GM23338 (cell line): ENCODE measurements around the gene FCN1. TPM values are rescaled to one million over a fixed set of nuclear protein-coding genes. Genes with fewer than 3 reads are reported as not detected.

ENCODE experiments used
- ATAC-seq: fragments of 200-7000 bp; cut with Tn5 transposase; 3 replicates; pipeline ENCODE4 v1.9.1; 2020
- DNase-seq: peaks from one replicate; pipeline ENCODE4 v3.0.0-alpha.2; 2015; ENCODE audit warnings: low spot score
- H2AFZ ChIP-seq: fragments of 200-600 bp; sonication (generic); 2 replicates; pipeline ENCODE4 v1.8.0; 2016; ENCODE audit warnings: antibody characterized with exemption, mild to moderate bottlenecking, moderate library complexity
- H3F3A ChIP-seq: fragments of 200-600 bp; sonication (generic); replicated peaks from 2 replicates; pipeline ENCODE4 v1.8.0; 2017; ENCODE audit warnings: antibody characterized with exemption, mixed run types, low read depth
- H3K27ac ChIP-seq: fragments of 200-600 bp; sonication (generic); 2 replicates; pipeline ENCODE4 v1.6.1; 2016; ENCODE audit warnings: low read depth
- H3K27me3 ChIP-seq: fragments of 200-600 bp; sonication (generic); 2 replicates; pipeline ENCODE4 v1.8.0; 2016; ENCODE audit warnings: mild to moderate bottlenecking, mixed run types, moderate library complexity; ENCODE audit not compliant: insufficient read depth
- H3K36me3 ChIP-seq: fragments of 200-600 bp; sonication (generic); 2 replicates; pipeline ENCODE4 v1.8.0; 2016; ENCODE audit warnings: mild to moderate bottlenecking; ENCODE audit not compliant: insufficient read depth
- H3K4me1 ChIP-seq: fragments of 200-600 bp; sonication (generic); 2 replicates; pipeline ENCODE4 v1.8.0; 2016; ENCODE audit warnings: mild to moderate bottlenecking, moderate library complexity; ENCODE audit not compliant: insufficient read depth
- H3K4me2 ChIP-seq: fragments of 200-600 bp; sonication (generic); 2 replicates; pipeline ENCODE4 v1.7.1; 2017; ENCODE audit warnings: mixed run types
- H3K4me3 ChIP-seq: fragments of 200-600 bp; sonication (generic); 2 replicates; pipeline ENCODE4 v1.6.1; 2016; ENCODE audit warnings: mixed run types
- H3K79me2 ChIP-seq: fragments of 200-600 bp; sonication (generic); replicated peaks from 2 replicates; pipeline ENCODE4 v1.8.0; 2017; ENCODE audit warnings: mild to moderate bottlenecking; ENCODE audit not compliant: insufficient read depth
- H3K9me2 ChIP-seq: fragments of 200-600 bp; sonication (generic); 2 replicates; pipeline ENCODE4 v1.8.0; 2017; ENCODE audit not compliant: insufficient read depth
- H4K20me1 ChIP-seq: fragments of 200-600 bp; sonication (generic); replicated peaks from 2 replicates; pipeline ENCODE4 v1.8.0; 2017; ENCODE audit warnings: mild to moderate bottlenecking; ENCODE audit not compliant: insufficient read depth
- H3K27ac Mint-ChIP-seq: 2 replicates; pipeline ENCODE4 v1.8.0; 2020; ENCODE audit warnings: inconsistent platforms, mild to moderate bottlenecking, moderate library complexity, mixed read lengths
- H3K27me3 Mint-ChIP-seq: 3 replicates; pipeline ENCODE4 v1.8.0; 2022; ENCODE audit warnings: low read depth, mild to moderate bottlenecking, moderate library complexity, mixed read lengths, inconsistent platforms; ENCODE audit not compliant: insufficient read depth, poor library complexity
- H3K36me3 Mint-ChIP-seq: 3 replicates; pipeline ENCODE4 v1.8.0; 2021; ENCODE audit warnings: low read depth, mild to moderate bottlenecking, inconsistent platforms, moderate library complexity, mixed read lengths
- H3K4me1 Mint-ChIP-seq: 3 replicates; pipeline ENCODE4 v1.8.0; 2020; ENCODE audit warnings: mild to moderate bottlenecking, inconsistent platforms, mixed read lengths
- H3K4me3 Mint-ChIP-seq: 3 replicates; pipeline ENCODE4 v1.8.0; 2021; ENCODE audit warnings: moderate library complexity, mild to moderate bottlenecking, inconsistent platforms, mixed read lengths
- H3K9me3 Mint-ChIP-seq: 3 replicates; pipeline ENCODE4 v1.8.0; 2020; ENCODE audit warnings: moderate library complexity, mild to moderate bottlenecking, inconsistent platforms, mixed read lengths
- CREB1 ChIP-seq: fragments of 250-450 bp; sonication (Bioruptor Pico); IDR thresholded peaks from 2 replicates; pipeline ENCODE4 v1.5.0; 2020; ENCODE audit warnings: low read depth, mild to moderate bottlenecking, moderate library complexity
- JUNB ChIP-seq: IDR thresholded peaks from one replicate; pipeline ENCODE4 v1.6.1; 2016; ENCODE audit warnings: antibody characterized with exemption; ENCODE audit not compliant: unreplicated experiment
- POLR2AphosphoS5 ChIP-seq: IDR thresholded peaks from 2 replicates; pipeline ENCODE4 v1.6.1; 2016; ENCODE audit warnings: antibody characterized with exemption, low read depth
- STAT1 ChIP-seq: IDR thresholded peaks from one replicate; pipeline ENCODE4 v1.6.1; 2016; ENCODE audit warnings: antibody characterized with exemption; ENCODE audit not compliant: unreplicated experiment
- ZNF114 ChIP-seq: fragments of 250-450 bp; sonication (Bioruptor Pico); IDR thresholded peaks from 2 replicates; pipeline ENCODE4 v1.5.0; 2020; ENCODE audit warnings: mild to moderate bottlenecking, moderate library complexity
- polyA plus RNA-seq: library from polyadenylated mRNA; unstranded; fragments of >200 nt; fragmentation: Nextera tagmentation; extraction: Ambion mirVana; gene quantifications from 2 replicates; pipeline ENCODE4 v1.2.1, GENCODE V29; 2016
- total RNA-seq: library from RNA; depleted of rRNA; stranded (reverse); fragments of >200 nt; shearing (Covaris generic); gene quantifications from 2 replicates; pipeline ENCODE4 v1.2.3, GENCODE V29; 2014
- TF ChIP-seq, protein P1 (sequence below), 2 experiments: fragments of 200-600 bp in 1 of 2; sonication (generic) in 1 of 2; conservative IDR thresholded peaks; 2 replicates each; pipeline versions ENCODE4 v1.5.1 to v1.6.1; 2016 to 2017; ENCODE audit warnings: antibody characterized with exemption in 2 of 2, low read depth in 2 of 2, mild to moderate bottlenecking in 2 of 2, moderate library complexity in 1 of 2
- TF ChIP-seq, protein P2 (sequence below): IDR thresholded peaks from one replicate; pipeline ENCODE4 v1.6.1; 2018; ENCODE audit warnings: antibody characterized with exemption; ENCODE audit not compliant: unreplicated experiment

FCN1 gene
- total and polyA plus RNA-seq, 2 experiments from 2014 or later: not detected

DNA sequence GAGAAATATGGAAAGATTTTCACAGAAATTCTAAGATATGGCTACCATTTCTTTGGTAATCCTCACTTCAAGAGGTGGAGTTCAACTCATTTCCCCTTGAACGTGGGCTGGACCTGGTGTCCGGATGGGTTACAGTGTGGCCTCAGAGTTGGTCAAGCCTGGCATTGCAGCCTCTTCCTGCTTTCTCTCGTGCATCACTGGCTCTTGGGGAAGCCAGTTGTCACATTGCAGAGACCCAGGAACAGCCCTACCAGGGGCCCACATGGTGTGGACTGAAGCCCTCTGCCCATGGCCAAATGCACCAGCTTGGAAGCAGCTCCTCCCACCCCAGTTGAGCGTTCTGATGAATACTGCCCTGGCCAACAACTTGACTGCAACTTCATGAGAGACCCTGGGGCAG, 47.7 kb upstream of the FCN1 start (continued):
- TF ChIP-seq, protein P1, sequence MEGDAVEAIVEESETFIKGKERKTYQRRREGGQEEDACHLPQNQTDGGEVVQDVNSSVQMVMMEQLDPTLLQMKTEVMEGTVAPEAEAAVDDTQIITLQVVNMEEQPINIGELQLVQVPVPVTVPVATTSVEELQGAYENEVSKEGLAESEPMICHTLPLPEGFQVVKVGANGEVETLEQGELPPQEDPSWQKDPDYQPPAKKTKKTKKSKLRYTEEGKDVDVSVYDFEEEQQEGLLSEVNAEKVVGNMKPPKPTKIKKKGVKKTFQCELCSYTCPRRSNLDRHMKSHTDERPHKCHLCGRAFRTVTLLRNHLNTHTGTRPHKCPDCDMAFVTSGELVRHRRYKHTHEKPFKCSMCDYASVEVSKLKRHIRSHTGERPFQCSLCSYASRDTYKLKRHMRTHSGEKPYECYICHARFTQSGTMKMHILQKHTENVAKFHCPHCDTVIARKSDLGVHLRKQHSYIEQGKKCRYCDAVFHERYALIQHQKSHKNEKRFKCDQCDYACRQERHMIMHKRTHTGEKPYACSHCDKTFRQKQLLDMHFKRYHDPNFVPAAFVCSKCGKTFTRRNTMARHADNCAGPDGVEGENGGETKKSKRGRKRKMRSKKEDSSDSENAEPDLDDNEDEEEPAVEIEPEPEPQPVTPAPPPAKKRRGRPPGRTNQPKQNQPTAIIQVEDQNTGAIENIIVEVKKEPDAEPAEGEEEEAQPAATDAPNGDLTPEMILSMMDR (conservative IDR thresholded peaks at IDR 0.05; ENCODE audit: low read depth in 2 of 2): no peak

DNA sequence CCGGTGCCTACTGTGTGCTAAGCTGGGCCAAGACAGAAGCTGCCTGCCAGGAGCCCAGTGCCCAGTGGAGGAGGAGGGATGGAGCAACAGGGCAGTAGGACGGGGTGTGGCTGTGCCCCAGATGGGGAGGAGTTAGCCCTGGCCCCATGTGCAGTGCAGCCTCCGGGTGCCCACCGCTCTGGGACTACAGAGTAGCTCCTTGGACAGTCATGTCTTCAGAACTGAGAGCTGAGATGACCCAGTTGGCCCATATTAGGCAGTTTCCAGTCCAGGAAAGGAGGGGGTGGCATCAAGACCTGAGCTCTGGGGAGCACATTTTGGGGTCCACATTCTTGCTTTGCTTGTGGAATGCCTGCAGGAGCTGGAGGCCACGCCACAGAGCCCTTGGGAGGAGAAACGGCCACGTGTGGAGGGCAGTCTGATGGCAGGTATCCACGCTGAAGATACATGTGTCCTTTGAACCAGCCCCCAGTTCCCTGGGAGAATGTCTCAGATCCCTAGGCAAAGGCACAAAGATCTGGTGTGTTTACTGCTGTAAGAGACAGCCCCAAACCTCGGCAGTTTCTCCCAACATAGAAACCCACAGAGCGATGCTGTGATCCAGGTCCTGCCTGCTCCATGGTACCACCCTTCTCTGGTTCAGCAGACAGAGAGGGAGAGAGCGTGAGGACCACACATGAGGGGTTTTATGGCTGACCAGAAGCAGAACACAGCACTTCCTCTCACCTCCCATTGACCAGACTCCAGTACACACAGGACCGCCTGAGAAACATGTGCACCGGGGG, 46.8 kb upstream of the FCN1 start:
- Histone ChIP-seq H3K4me1 (no peaks in the 10 kb centered on the region), H3K27me3 (no peaks in the 10 kb centered on the region), H3F3A (no peaks in the 10 kb centered on the region), H3K36me3 (no peaks in the 10 kb centered on the region), H3K4me3 (no peak overlapping the region), H3K4me2 (no peak overlapping the region), H3K9me2 (no peaks in the 10 kb centered on the region), H4K20me1 (no peaks in the 10 kb centered on the region), H3K79me2 (no peaks in the 10 kb centered on the region), H2AFZ (no peak overlapping the region), H3K27ac (no peak overlapping the region)
- no peak overlapping the region; the same call in 1 of the 2 replicates for H3K27ac Mint-ChIP-seq
- no peak overlapping the region for H3K4me3 Mint-ChIP-seq
- H3K9me3 Mint-ChIP-seq: no peaks in the 10 kb centered on the region; the same call in 1 of the 3 replicates
- DNase-seq (no peak), ATAC-seq (no peak)
- TF ChIP-seq, protein P2, sequence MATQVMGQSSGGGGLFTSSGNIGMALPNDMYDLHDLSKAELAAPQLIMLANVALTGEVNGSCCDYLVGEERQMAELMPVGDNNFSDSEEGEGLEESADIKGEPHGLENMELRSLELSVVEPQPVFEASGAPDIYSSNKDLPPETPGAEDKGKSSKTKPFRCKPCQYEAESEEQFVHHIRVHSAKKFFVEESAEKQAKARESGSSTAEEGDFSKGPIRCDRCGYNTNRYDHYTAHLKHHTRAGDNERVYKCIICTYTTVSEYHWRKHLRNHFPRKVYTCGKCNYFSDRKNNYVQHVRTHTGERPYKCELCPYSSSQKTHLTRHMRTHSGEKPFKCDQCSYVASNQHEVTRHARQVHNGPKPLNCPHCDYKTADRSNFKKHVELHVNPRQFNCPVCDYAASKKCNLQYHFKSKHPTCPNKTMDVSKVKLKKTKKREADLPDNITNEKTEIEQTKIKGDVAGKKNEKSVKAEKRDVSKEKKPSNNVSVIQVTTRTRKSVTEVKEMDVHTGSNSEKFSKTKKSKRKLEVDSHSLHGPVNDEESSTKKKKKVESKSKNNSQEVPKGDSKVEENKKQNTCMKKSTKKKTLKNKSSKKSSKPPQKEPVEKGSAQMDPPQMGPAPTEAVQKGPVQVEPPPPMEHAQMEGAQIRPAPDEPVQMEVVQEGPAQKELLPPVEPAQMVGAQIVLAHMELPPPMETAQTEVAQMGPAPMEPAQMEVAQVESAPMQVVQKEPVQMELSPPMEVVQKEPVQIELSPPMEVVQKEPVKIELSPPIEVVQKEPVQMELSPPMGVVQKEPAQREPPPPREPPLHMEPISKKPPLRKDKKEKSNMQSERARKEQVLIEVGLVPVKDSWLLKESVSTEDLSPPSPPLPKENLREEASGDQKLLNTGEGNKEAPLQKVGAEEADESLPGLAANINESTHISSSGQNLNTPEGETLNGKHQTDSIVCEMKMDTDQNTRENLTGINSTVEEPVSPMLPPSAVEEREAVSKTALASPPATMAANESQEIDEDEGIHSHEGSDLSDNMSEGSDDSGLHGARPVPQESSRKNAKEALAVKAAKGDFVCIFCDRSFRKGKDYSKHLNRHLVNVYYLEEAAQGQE: no peak
- TF ChIP-seq STAT1 (no peak), JUNB (no peak), POLR2AphosphoS5 (no peak)
- H3K36me3 Mint-ChIP-seq: no peaks in the 10 kb centered on the region
- peaks cover 6% of the 10 kb centered on the region for H3K27me3 Mint-ChIP-seq
- H3K4me1 Mint-ChIP-seq: peaks cover 14% of the 10 kb centered on the region

DNA sequence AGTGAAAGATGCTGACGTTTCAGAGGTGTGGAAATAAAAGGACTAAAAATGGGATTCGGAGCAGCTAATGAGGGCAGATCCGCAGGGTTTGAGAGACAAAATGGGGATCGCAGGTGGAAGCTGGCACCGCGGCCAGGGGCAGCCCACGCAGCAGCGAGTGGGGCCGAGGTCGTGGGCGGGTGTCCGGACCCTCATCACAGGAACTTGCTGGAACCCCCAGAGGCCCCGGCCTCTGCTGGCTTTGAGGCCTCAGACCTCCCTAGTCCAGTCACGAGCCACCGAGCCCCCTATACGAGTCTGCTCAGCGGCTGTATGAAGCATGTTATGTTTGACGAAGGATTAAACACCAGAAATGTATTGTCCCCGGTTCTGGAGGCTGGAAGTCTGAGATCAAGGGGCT, 45.8 kb upstream of the FCN1 start:
- no peaks in the 10 kb centered on the region for H3K36me3 Mint-ChIP-seq
- Histone ChIP-seq H3K4me3 (no peak overlapping the region), H3K36me3 (no peaks in the 10 kb centered on the region), H3K79me2 (no peaks in the 10 kb centered on the region), H3K27me3 (no peaks in the 10 kb centered on the region), H3K27ac (no peak overlapping the region), H3K4me1 (no peaks in the 10 kb centered on the region), H3K4me2 (no peak overlapping the region), H4K20me1 (no peaks in the 10 kb centered on the region), H3K9me2 (no peaks in the 10 kb centered on the region), H2AFZ (no peak overlapping the region), H3F3A (no peaks in the 10 kb centered on the region)
- H3K9me3 Mint-ChIP-seq: peaks cover 5% of the 10 kb centered on the region; the same call in 2 of the 3 replicates
- ATAC-seq: no peak
- peaks cover 14% of the 10 kb centered on the region for H3K4me1 Mint-ChIP-seq
- H3K27ac Mint-ChIP-seq: no peak overlapping the region
- no peak for DNase-seq
- peaks cover 6% of the 10 kb centered on the region for H3K27me3 Mint-ChIP-seq
- H3K4me3 Mint-ChIP-seq: no peak overlapping the region
- TF ChIP-seq JUNB (no peak), POLR2AphosphoS5 (no peak), CREB1 (CRISPR knock-in tag) (no peak), ZNF114 (CRISPR knock-in tag) (no peak)
- TF ChIP-seq, protein P2: no peak
- TF ChIP-seq, protein P1 (conservative IDR thresholded peaks at IDR 0.05; ENCODE audit: low read depth in 2 of 2): no peak
